Ishikawa (cell line): Measurements from ENCODE around the gene DPPA4.

Experiments
- MAX ChIP-seq: IDR thresholded peaks from 2 replicates; pipeline ENCODE4 v1.6.1; 2012
- TF ChIP-seq, protein P1 (sequence below): IDR thresholded peaks from 2 replicates; pipeline ENCODE4 v1.6.1; 2012; ENCODE audit warnings: low read depth, mild to moderate bottlenecking

DNA sequence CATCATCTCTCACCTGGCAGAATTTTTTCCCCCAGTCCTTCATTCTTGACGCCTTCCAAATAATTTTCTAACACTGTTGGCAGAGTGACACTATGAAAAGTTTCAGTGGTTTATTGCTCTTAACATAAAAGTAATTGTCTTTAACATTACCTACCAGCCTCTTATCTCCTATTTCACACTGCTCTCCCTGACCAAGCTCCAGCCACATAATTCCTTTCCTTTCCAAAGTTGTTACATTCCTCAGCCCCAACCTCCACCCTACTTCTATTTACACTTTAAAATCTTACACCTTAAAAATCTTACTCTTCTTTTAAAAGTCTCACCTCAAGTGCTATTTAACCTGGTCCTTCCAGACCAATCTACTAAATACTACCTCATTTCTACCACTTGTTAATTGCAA is 2.8 kb downstream of the DPPA4 start:
- TF ChIP-seq, protein P1, sequence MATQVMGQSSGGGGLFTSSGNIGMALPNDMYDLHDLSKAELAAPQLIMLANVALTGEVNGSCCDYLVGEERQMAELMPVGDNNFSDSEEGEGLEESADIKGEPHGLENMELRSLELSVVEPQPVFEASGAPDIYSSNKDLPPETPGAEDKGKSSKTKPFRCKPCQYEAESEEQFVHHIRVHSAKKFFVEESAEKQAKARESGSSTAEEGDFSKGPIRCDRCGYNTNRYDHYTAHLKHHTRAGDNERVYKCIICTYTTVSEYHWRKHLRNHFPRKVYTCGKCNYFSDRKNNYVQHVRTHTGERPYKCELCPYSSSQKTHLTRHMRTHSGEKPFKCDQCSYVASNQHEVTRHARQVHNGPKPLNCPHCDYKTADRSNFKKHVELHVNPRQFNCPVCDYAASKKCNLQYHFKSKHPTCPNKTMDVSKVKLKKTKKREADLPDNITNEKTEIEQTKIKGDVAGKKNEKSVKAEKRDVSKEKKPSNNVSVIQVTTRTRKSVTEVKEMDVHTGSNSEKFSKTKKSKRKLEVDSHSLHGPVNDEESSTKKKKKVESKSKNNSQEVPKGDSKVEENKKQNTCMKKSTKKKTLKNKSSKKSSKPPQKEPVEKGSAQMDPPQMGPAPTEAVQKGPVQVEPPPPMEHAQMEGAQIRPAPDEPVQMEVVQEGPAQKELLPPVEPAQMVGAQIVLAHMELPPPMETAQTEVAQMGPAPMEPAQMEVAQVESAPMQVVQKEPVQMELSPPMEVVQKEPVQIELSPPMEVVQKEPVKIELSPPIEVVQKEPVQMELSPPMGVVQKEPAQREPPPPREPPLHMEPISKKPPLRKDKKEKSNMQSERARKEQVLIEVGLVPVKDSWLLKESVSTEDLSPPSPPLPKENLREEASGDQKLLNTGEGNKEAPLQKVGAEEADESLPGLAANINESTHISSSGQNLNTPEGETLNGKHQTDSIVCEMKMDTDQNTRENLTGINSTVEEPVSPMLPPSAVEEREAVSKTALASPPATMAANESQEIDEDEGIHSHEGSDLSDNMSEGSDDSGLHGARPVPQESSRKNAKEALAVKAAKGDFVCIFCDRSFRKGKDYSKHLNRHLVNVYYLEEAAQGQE: no peak
- TF ChIP-seq MAX: no peak
